H1 (cell line): ENCODE measurements around the gene GDE1. TPM values are rescaled to one million over a fixed set of nuclear protein-coding genes. Genes with fewer than 3 reads are reported as not detected.

Experiments
- CTCF ChIA-PET: fragments of 300-600 bp; sonication (Branson Sonifier 250); formaldehyde crosslinking; loops from one replicate; lab custom pipeline; 2021; ENCODE audit not compliant: partially characterized antibody; lab: Charles Lee
- POLR2A ChIA-PET: fragments of 300-600 bp; sonication (Branson Sonifier 250); formaldehyde crosslinking; loops from one replicate; lab custom pipeline; 2021; ENCODE audit warnings: inconsistent platforms; ENCODE audit not compliant: partially characterized antibody; lab: Charles Lee
- DNase-seq, 2 experiments: peaks; one replicate each; pipeline versions ENCODE4 v3.0.0 to v3.0.0-alpha.2; 2010 to 2022; ENCODE audit warnings: low spot score in 2 of 2, low read depth in 1 of 2, mixed read lengths in 1 of 2
- FAIRE-seq: peaks from 2 replicates; lab custom pipeline; 2011; peaks lifted over from hg19 to GRCh38; lab: Jason Lieb, UNC
- H2AFZ ChIP-seq: 2 replicates; pipeline ENCODE4 v1.8.1; 2012; ENCODE audit warnings: low read length, inconsistent platforms
- H2AK5ac ChIP-seq: 2 replicates; pipeline ENCODE4 v1.6.1; 2013; ENCODE audit warnings: low read depth, low read length
- H2BK120ac ChIP-seq: replicated peaks from 2 replicates; pipeline ENCODE3; 2013; ENCODE audit warnings: low read depth, low read length, inconsistent platforms
- H2BK12ac ChIP-seq: 2 replicates; pipeline ENCODE4 v1.6.1; 2013; ENCODE audit warnings: low read depth, low read length
- H2BK15ac ChIP-seq: 2 replicates; pipeline ENCODE4 v1.6.1; 2013; ENCODE audit warnings: low read length
- H2BK20ac ChIP-seq: 2 replicates; pipeline ENCODE4 v1.6.1; 2013; ENCODE audit warnings: low read length
- H2BK5ac ChIP-seq: 2 replicates; pipeline ENCODE4 v1.6.1; 2013; ENCODE audit warnings: low read depth, low read length
- H3K14ac ChIP-seq: 2 replicates; pipeline ENCODE4 v1.6.1; 2013; ENCODE audit warnings: inconsistent platforms; ENCODE audit not compliant: insufficient read length
- H3K18ac ChIP-seq: 2 replicates; pipeline ENCODE4 v1.6.1; 2013; ENCODE audit warnings: low read length; ENCODE audit errors: extremely low read depth
- H3K23ac ChIP-seq: 2 replicates; pipeline ENCODE4 v1.6.1; 2013; ENCODE audit warnings: inconsistent platforms; ENCODE audit not compliant: insufficient read length
- H3K23me2 ChIP-seq: 2 replicates; pipeline ENCODE4 v1.6.1; 2013; ENCODE audit warnings: low read depth, low read length
- H3K27ac ChIP-seq: 2 replicates; pipeline ENCODE4 v1.6.1; 2011; ENCODE audit warnings: low read depth, low read length, inconsistent platforms
- H3K27me3 ChIP-seq, 4 experiments: replicated peaks in 1 of 4; 1 replicate in 1 of 4; 2 replicates in 3 of 4; pipeline versions ENCODE4 v1.6.1 to v1.8.1; 2011 to 2013; ENCODE audit warnings: low read length in 3 of 4, mild to moderate bottlenecking in 3 of 4, inconsistent platforms in 2 of 4, mixed read lengths in 2 of 4, moderate library complexity in 1 of 4; ENCODE audit not compliant: control insufficient read depth in 3 of 4, insufficient read depth in 3 of 4; ENCODE audit errors: extremely low read depth in 1 of 4
- H3K36me3 ChIP-seq, 4 experiments: 2 replicates each; pipeline versions ENCODE4 v1.6.1 to v1.8.1; 2011 to 2013; ENCODE audit warnings: mild to moderate bottlenecking in 4 of 4, low read length in 3 of 4, moderate library complexity in 2 of 4, control low read depth in 1 of 4, inconsistent platforms in 1 of 4; ENCODE audit not compliant: insufficient read depth in 4 of 4, control insufficient read depth in 2 of 4
- H3K4ac ChIP-seq: replicated peaks from 2 replicates; pipeline ENCODE3; 2013; ENCODE audit warnings: low read length, low read depth, mixed read lengths, inconsistent platforms; ENCODE audit not compliant: insufficient read length
- H3K4me1 ChIP-seq, 4 experiments: replicated peaks in 1 of 4; 1 replicate in 1 of 4; 2 replicates in 3 of 4; pipeline versions ENCODE4 v1.6.1 to v1.8.1; 2011 to 2013; ENCODE audit warnings: low read length in 3 of 4, inconsistent platforms in 2 of 4, mixed read lengths in 1 of 4; ENCODE audit not compliant: insufficient read depth in 4 of 4, control insufficient read depth in 3 of 4
- H3K4me2 ChIP-seq, 2 experiments: 2 replicates each; pipeline versions ENCODE4 v1.6.1 to v1.8.1; 2011 to 2013; ENCODE audit warnings: low read depth in 2 of 2, low read length in 2 of 2, control low read depth in 1 of 2, inconsistent platforms in 1 of 2, mild to moderate bottlenecking in 1 of 2; ENCODE audit not compliant: insufficient read depth in 1 of 2
- H3K4me3 ChIP-seq, 4 experiments: fragments of 200-600, 300-600 bp in 1 of 4; sonication (generic), shearing (Covaris generic), sonication (Bioruptor Twin) in 1 of 4; 2 replicates each; pipeline versions ENCODE4 v1.5.1 to v1.8.1; 2011 to 2016; ENCODE audit warnings: low read length in 4 of 4, low read depth in 3 of 4, control low read depth in 2 of 4, inconsistent platforms in 2 of 4, mild to moderate bottlenecking in 2 of 4, mixed read lengths in 1 of 4, moderate library complexity in 1 of 4; ENCODE audit not compliant: insufficient read depth in 2 of 4; ENCODE audit errors: extremely low read depth in 1 of 4
- H3K56ac ChIP-seq: replicated peaks from 2 replicates; pipeline ENCODE3; 2013; ENCODE audit warnings: low read depth, mild to moderate bottlenecking, mixed read lengths, low read length, inconsistent platforms; ENCODE audit not compliant: insufficient read length
- H3K79me1 ChIP-seq: 2 replicates; pipeline ENCODE4 v1.6.1; 2013; ENCODE audit warnings: low read depth, low read length, control low read depth
- H3K79me2 ChIP-seq, 2 experiments: 2 replicates each; pipeline versions ENCODE4 v1.6.1 to v1.8.1; 2012 to 2013; ENCODE audit warnings: low read length in 2 of 2, mild to moderate bottlenecking in 2 of 2, inconsistent platforms in 1 of 2; ENCODE audit not compliant: insufficient read depth in 2 of 2, control insufficient read depth in 1 of 2
- H3K9ac ChIP-seq, 4 experiments: replicated peaks in 1 of 4; 1 replicate in 1 of 4; 2 replicates in 3 of 4; pipeline versions ENCODE4 v1.6.1 to v1.8.1; 2011 to 2013; ENCODE audit warnings: low read depth in 3 of 4, low read length in 3 of 4, control low read depth in 2 of 4, mild to moderate bottlenecking in 2 of 4, moderate library complexity in 2 of 4, inconsistent platforms in 1 of 4; ENCODE audit errors: extremely low read depth in 1 of 4
- H3K9me3 ChIP-seq, 2 experiments: 2 replicates each; pipeline versions ENCODE4 v1.6.1 to v1.8.1; 2012 to 2013; ENCODE audit warnings: mild to moderate bottlenecking in 2 of 2, moderate library complexity in 2 of 2, control low read depth in 1 of 2, inconsistent platforms in 1 of 2, low read depth in 1 of 2, low read length in 1 of 2, mixed read lengths in 1 of 2; ENCODE audit not compliant: insufficient read depth in 2 of 2
- H4K20me1 ChIP-seq, 2 experiments: replicated peaks in 1 of 2; 2 replicates each; pipeline versions ENCODE3 to v1.8.1; 2011 to 2013; ENCODE audit warnings: inconsistent platforms in 2 of 2, low read length in 2 of 2, mild to moderate bottlenecking in 1 of 2; ENCODE audit not compliant: insufficient read depth in 2 of 2, control insufficient read depth in 1 of 2
- H4K5ac ChIP-seq: 2 replicates; pipeline ENCODE4 v1.6.1; 2013; ENCODE audit warnings: low read length, low read depth, mixed read lengths, inconsistent platforms; ENCODE audit not compliant: insufficient read length
- H4K8ac ChIP-seq: 2 replicates; pipeline ENCODE4 v1.8.0; 2013; ENCODE audit warnings: mild to moderate bottlenecking, moderate library complexity, low read length, inconsistent platforms; ENCODE audit not compliant: insufficient read depth; ENCODE audit errors: extremely low read depth
- H4K91ac ChIP-seq: replicated peaks from 2 replicates; pipeline ENCODE3; 2013; ENCODE audit warnings: low read length, mixed read lengths, inconsistent platforms; ENCODE audit not compliant: insufficient read length
- HDAC2 ChIP-seq, 2 experiments: fragments of 300-600 bp in 1 of 2; sonication (generic) in 1 of 2; IDR thresholded peaks; 2 replicates each; pipeline ENCODE4 v1.6.1; 2011 to 2012; ENCODE audit warnings: low read depth in 2 of 2, low read length in 2 of 2, mild to moderate bottlenecking in 2 of 2, moderate library complexity in 2 of 2, borderline replicate concordance in 1 of 2, inconsistent platforms in 1 of 2
- KDM4A ChIP-seq: IDR thresholded peaks from one replicate; pipeline ENCODE4 v1.7.1; 2012; ENCODE audit warnings: low read depth, mild to moderate bottlenecking, moderate library complexity, low read length, inconsistent platforms; ENCODE audit not compliant: severe bottlenecking
- TCF12 ChIP-seq: IDR thresholded peaks from 2 replicates; pipeline ENCODE4 v1.6.1; 2011; ENCODE audit warnings: low read depth, mild to moderate bottlenecking, low read length
- WGBS, 2 experiments: shearing (Covaris generic) in 1 of 2; methylation state at CpG; one replicate each; pipeline versions ENCODE4 v1.1.6 to v1.1.7; 2013 to 2015; ENCODE audit warnings: low lambda C conversion rate in 2 of 2, mixed read lengths in 2 of 2, inconsistent platforms in 1 of 2, low coverage in 1 of 2, missing lambda C conversion rate in 1 of 2; ENCODE audit not compliant: insufficient replicate concordance in 2 of 2, insufficient coverage in 1 of 2, insufficient read length in 1 of 2; ENCODE audit errors: extremely low coverage in 1 of 2, missing lambda C conversion rate in 1 of 2; 5-methylcytosine and 5-hydroxymethylcytosine counted together
- polyA plus RNA-seq, 7 experiments: library from polyadenylated mRNA; depleted of rRNA in 3 of 7; stranded (reverse) in 5 of 7; unstranded in 2 of 7; fragments of >200 nt in 5 of 7; fragments of 200-250 nt in 2 of 7; gene quantifications; 1 replicate in 5 of 7; 2 replicates in 1 of 7; 4 replicates in 1 of 7; pipeline versions ENCODE4 v1.2.1 to v1.2.3, GENCODE V29; 2011 to 2013; ENCODE audit warnings: missing spikeins in 2 of 7, mixed read lengths in 2 of 7
- total RNA-seq: library from RNA; stranded (reverse); fragmentation: NEBNext Ultra II Directional; extraction: Animal tissue kit (Norgen Biotek cat#: 25700); gene quantifications from 2 replicates; pipeline ENCODE4 v1.2.1, GENCODE V29; 2021
- TF ChIP-seq, protein P1 (sequence below): IDR thresholded peaks from 2 replicates; pipeline ENCODE4 v1.6.1; 2011; ENCODE audit warnings: low read depth, mild to moderate bottlenecking, low read length; ENCODE audit not compliant: insufficient read depth

GDE1 gene
- total and polyA plus RNA-seq, 2 of the 8 experiments (the other 6 are each of a cell fraction or from before 2014, with no cell fraction given): 29.2 to 70.8 TPM

DNA sequence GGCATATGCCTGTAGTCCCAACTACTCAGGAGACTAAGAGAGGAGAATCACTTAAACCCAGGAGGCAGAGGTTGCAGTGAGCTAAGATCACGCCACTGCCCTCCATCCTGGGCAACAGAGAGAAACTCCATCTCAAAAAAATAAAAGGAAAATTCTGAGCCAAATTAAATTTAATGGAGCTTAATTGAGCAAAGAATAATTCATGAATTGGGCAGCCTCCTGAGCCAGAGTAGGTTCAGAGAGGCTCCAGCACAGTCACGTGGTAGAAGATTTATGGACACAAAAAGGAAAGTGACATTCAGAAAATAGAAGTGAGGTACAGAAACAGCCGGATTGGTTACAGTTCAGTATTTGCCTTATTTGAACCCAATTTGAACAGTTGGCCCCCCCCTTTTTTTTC, 44.5 kb upstream of the GDE1 start:
- DNase-seq (no peak), FAIRE-seq (no peak)
- no peak overlapping the region for H2BK120ac ChIP-seq
- no peak overlapping the region for H3K4me2 ChIP-seq
- peaks cover 0 to 4% of the 10 kb centered on the region in 2 experiments; a peak in 1 of 4 replicates for H3K79me2 ChIP-seq
- no peaks in the 10 kb centered on the region for H3K23me2 ChIP-seq
- H3K9me3 ChIP-seq: 0 out of 4 replicates have a peak, but pooled peaks cover 0 to 3% of the 10 kb centered on the region in 2 experiments
- H4K8ac ChIP-seq: no peak overlapping the region
- CTCF ChIA-PET: interaction anchor here (1.2 to 1.4 kb wide), 2 partner anchors 12 to 320 kb away, joined by 3 read pairs; no protein-coding TSS in a partner anchor
- H2BK5ac ChIP-seq: no peak overlapping the region
- H3K27ac ChIP-seq: no peak overlapping the region
- H4K20me1 ChIP-seq: peaks cover 0 to 5% of the 10 kb centered on the region in 2 experiments
- H3K36me3 ChIP-seq: peaks cover 0 to 27% (median 7%) of the 10 kb centered on the region in 4 experiments; a peak in 5 of 8 replicates
- POLR2A ChIA-PET: no interaction called here
- H4K91ac ChIP-seq: no peak overlapping the region
- H2BK20ac ChIP-seq: no peak overlapping the region
- no peak overlapping the region for H2AK5ac ChIP-seq
- H3K4me3 ChIP-seq: no peak overlapping the region
- H2AFZ ChIP-seq: no peak overlapping the region
- H2BK15ac ChIP-seq: no peak overlapping the region
- no peak overlapping the region for H3K23ac ChIP-seq
- H3K4me1 ChIP-seq: no peaks in the 10 kb centered on the region
- H3K79me1 ChIP-seq: peaks cover 3% of the 10 kb centered on the region; the same call in 1 of the 2 replicates
- no peak overlapping the region for H3K4ac ChIP-seq
- no peaks in the 10 kb centered on the region for H3K27me3 ChIP-seq
- H3K56ac ChIP-seq: no peak overlapping the region
- no peak overlapping the region for H4K5ac ChIP-seq
- H3K18ac ChIP-seq: no peak overlapping the region
- no peak overlapping the region for H3K9ac ChIP-seq
- 89% methylated on average over 3 of the region's 3 CpGs; no CpG with 5 or more reads in 1 of the 2 experiments for WGBS, 2 experiments
- H2BK12ac ChIP-seq: no peak overlapping the region
- H3K14ac ChIP-seq: no peak overlapping the region
- TF ChIP-seq HDAC2 (IDR thresholded peaks at IDR 0.05; ENCODE audit: borderline replicate concordance in 1 of 2, low read depth in 2 of 2, low read length in 2 of 2): no peak
- TF ChIP-seq, protein P1, sequence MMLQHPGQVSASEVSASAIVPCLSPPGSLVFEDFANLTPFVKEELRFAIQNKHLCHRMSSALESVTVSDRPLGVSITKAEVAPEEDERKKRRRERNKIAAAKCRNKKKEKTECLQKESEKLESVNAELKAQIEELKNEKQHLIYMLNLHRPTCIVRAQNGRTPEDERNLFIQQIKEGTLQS: no peak
- no peak for TF ChIP-seq KDM4A
- no peak for TF ChIP-seq TCF12
